SK-N-MC (cell line): ENCODE measurements around the gene SSTR4.
"Not testable (repeated sequence)": the region's sequence is repeated elsewhere in the genome, so short reads cannot be mapped to it uniquely, and the experiment has no call there.

Source experiments
- DNase-seq: peaks from one replicate; pipeline ENCODE4 v3.0.0-alpha.2; 2011; ENCODE audit warnings: low read depth, low spot score
- H3K27ac ChIP-seq: fragments of 200-600 bp; sonication (generic); 2 replicates; pipeline ENCODE4 v1.5.1; 2016; ENCODE audit warnings: mixed run types
- H3K36me3 ChIP-seq: fragments of 200-600 bp; sonication (generic); 2 replicates; pipeline ENCODE4 v1.6.1; 2017; ENCODE audit warnings: antibody characterized with exemption, low read length, mixed read lengths; ENCODE audit not compliant: insufficient read depth
- H3K4me3 ChIP-seq: fragments of 200-600 bp; sonication (generic); 2 replicates; pipeline ENCODE4 v1.5.1; 2016
- H3K9ac ChIP-seq: fragments of 200-600 bp; sonication (generic); 2 replicates; pipeline ENCODE4 v1.8.0; 2017; ENCODE audit warnings: mixed run types, mixed read lengths; ENCODE audit not compliant: insufficient read length
- H3K9me3 ChIP-seq: fragments of 200-600 bp; sonication (generic); 2 replicates; pipeline ENCODE4 v1.6.1; 2017; ENCODE audit warnings: low read depth, mild to moderate bottlenecking, antibody characterized with exemption, low read length, moderate library complexity, mixed read lengths
- EZH2 ChIP-seq: fragments of 200-600 bp; sonication (generic); IDR thresholded peaks from one replicate; pipeline ENCODE4 v1.6.1; 2017; ENCODE audit warnings: antibody characterized with exemption
- FOXP2 ChIP-seq: optimal IDR thresholded peaks from 2 replicates; pipeline ENCODE3; 2011; ENCODE audit warnings: mild to moderate bottlenecking, moderate library complexity; ENCODE audit not compliant: insufficient read depth; ENCODE audit errors: extremely low read length, control extremely low read depth
- POLR2AphosphoS5 ChIP-seq: IDR thresholded peaks from 2 replicates; pipeline ENCODE4 v1.6.1; 2012; ENCODE audit warnings: mild to moderate bottlenecking, low read depth, low read length, borderline replicate concordance

Gene SSTR4

DNA sequence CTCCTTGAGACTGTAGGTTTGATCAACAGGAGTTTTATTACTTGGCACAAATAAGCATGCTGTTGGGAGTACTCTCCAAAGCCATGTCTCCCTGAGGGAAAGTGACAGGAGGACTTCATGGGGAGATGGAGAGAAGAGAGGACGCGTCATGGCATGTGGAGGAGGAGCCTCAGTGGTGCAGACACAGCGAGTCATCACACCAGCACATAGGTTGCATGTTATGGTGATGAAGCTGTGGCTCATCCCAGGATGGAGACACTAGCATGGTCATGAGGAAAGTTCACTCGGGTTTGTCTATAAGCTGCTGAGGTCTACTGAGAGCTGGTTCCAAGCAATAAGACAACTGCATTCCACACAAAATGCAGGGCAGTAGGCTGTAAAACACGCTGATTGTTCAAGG is 13.2 kb upstream of the SSTR4 start:
- TF ChIP-seq EZH2 (no peak), POLR2AphosphoS5 (no peak), FOXP2 (no peak)
- Histone ChIP-seq H3K36me3 (no peaks in the 10 kb centered on the region), H3K27ac (no peak overlapping the region), H3K9ac (no peak overlapping the region), H3K4me3 (no peak overlapping the region), H3K9me3 (no peaks in the 10 kb centered on the region)
- DNase-seq = no peak

DNA sequence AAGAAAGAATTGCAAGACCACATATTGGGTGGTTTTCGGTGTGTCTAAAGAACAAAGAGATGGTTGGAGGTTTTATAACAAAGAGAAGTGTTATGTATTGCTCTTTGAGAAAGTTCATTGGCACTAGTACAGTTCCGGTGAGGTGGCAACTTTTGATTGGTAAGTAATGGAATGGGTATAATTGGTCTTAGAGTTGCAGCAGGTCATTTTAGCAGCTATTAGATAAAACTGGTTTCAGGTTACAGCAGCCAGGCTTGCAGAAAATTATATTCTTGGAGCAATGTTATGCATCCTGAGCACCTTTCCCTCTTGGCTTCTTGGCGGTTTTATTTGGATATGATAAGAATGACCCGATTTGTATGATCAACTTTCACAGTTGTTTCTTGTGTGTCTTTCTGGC is 12.3 kb upstream of the SSTR4 start:
- no peak overlapping the region for H3K27ac ChIP-seq
- H3K9me3 ChIP-seq = no peaks in the 10 kb centered on the region
- H3K36me3 ChIP-seq = no peaks in the 10 kb centered on the region
- H3K4me3 ChIP-seq = no peak overlapping the region
- no peak for DNase-seq
- H3K9ac ChIP-seq = no peak overlapping the region
- TF ChIP-seq POLR2AphosphoS5 (no peak), FOXP2 (no peak), EZH2 (no peak)

- no peak for DNase-seq
- no peak overlapping the region for H3K4me3 ChIP-seq
- H3K9me3 ChIP-seq = no peaks in the 10 kb centered on the region
- TF ChIP-seq FOXP2 (no peak), POLR2AphosphoS5 (no peak), EZH2 (no peak)
- H3K9ac ChIP-seq = no peak overlapping the region
- no peaks in the 10 kb centered on the region for H3K36me3 ChIP-seq
- H3K27ac ChIP-seq = no peak overlapping the region
These were observed 11.4 kb upstream of the SSTR4 start for GRCh38 chr20:23023621-23024177.

- no peak overlapping the region for H3K27ac ChIP-seq
- no peak for DNase-seq
- TF ChIP-seq EZH2 (no peak), FOXP2 (no peak), POLR2AphosphoS5 (no peak)
- H3K36me3 ChIP-seq = no peaks in the 10 kb centered on the region
- H3K4me3 ChIP-seq = no peak overlapping the region
- H3K9ac ChIP-seq = no peak overlapping the region
- no peaks in the 10 kb centered on the region for H3K9me3 ChIP-seq
These were observed 10.4 kb upstream of the SSTR4 start for GRCh38 chr20:23024701-23025100.

- H3K9ac ChIP-seq, DNase-seq, H3K27ac ChIP-seq, H3K4me3 ChIP-seq, H3K9me3 ChIP-seq, H3K36me3 ChIP-seq: not testable (repeated sequence)
These were observed 9.6 kb upstream of the SSTR4 start for GRCh38 chr20:23025503-23025902.

DNA sequence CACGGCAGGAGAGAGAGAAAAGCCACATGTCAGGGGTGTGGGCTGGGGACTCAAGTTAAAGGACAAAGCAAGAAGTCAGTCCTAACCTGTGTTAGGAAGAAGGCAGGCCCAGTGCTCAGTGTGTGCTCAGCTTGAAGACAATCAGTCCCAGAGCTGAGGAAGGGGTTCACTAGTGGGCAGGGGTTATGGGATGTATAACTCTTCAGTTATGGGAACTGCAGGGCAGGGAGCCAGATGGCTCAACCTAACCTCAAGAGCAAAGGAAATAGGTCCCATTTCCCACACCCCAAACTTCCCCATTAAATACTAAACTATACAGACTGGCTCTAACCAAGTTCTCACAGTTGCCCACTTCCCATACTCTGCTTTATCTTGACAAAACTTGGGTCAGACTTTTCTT is 7.4 kb upstream of the SSTR4 start:
- DNase-seq = no peak
- H3K4me3 ChIP-seq = no peak overlapping the region
- no peak overlapping the region for H3K9ac ChIP-seq
- H3K9me3 ChIP-seq = no peaks in the 10 kb centered on the region
- H3K36me3 ChIP-seq = no peaks in the 10 kb centered on the region
- TF ChIP-seq POLR2AphosphoS5 (no peak), FOXP2 (no peak), EZH2 (no peak)
- H3K27ac ChIP-seq = no peak overlapping the region

DNA sequence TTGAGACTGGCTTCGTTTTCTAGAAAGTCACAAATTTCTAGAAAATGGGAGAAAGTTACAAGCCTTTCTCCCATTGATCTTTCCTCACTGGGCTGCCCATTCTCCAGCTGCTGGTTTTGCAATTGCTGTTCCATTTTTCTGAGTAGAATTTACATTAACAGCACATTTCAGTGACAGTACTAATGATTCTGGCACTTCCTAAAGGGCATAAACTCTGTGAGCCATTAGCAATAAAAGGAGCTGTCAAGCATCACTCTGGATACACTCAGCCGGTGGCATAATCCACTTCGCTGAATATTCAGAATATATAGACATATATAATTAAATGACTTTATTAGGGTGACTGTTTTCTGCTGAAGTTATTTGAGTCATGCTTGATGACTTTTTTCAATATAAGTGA is 6.7 kb upstream of the SSTR4 start:
- no peak overlapping the region for H3K9ac ChIP-seq

DNA sequence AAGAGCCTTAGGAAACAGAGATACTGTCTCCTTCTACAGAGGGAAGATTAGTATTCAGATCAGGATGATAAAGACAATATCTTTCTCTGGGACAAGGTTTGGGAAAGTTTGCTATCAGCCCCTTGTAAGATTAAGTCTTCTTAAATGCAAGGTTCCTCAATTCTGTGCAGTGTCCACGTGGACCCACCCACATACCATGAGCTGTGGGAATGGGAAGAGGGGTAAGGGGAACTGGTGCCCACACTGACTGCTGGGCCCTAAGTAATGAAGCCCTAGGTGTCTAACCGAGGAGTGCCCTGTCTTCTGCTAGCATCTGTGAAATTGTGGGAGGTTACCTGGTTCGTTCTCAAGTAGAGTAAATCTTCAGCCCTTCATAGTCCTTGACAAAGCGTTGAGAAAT is 5.8 kb upstream of the SSTR4 start:
- H3K4me3 ChIP-seq = no peak overlapping the region
- no peak for DNase-seq
- no peaks in the 10 kb centered on the region for H3K36me3 ChIP-seq
- no peaks in the 10 kb centered on the region for H3K9me3 ChIP-seq
- no peak for TF ChIP-seq FOXP2
- TF ChIP-seq POLR2AphosphoS5 = no peak
- TF ChIP-seq EZH2 = no peak
- no peak overlapping the region for H3K27ac ChIP-seq
- no peak overlapping the region for H3K9ac ChIP-seq

More for the DNA sequence above, 6.7 kb upstream of the SSTR4 start:
- TF ChIP-seq FOXP2 = no peak
- TF ChIP-seq POLR2AphosphoS5 = no peak
- TF ChIP-seq EZH2 = no peak
- H3K9me3 ChIP-seq = no peaks in the 10 kb centered on the region
- H3K4me3 ChIP-seq = no peak overlapping the region
- no peak overlapping the region for H3K27ac ChIP-seq
- DNase-seq = no peak
- no peaks in the 10 kb centered on the region for H3K36me3 ChIP-seq

DNA sequence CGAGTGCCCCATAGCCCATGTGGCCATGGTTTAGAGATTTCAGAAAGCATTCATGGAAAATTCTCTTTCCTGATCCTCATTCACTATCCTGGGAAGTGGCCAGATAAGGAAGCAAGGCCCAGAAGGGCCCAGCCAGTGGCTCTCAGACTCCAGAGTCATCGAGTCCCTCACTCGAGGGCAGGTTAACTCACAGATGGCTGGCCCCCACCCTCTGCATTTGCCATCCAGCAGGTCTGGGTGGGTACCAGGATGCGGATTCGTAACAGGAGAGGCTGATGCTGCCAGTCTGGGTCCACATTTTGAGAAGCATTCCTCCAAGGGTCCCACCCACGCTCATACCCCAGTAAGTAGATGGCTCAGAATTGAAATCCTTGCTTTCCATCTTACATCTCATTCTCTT is 3.8 kb upstream of the SSTR4 start:
- Histone ChIP-seq H3K27ac (no peak overlapping the region), H3K9ac (no peak overlapping the region), H3K9me3 (no peaks in the 10 kb centered on the region), H3K36me3 (no peaks in the 10 kb centered on the region), H3K4me3 (no peak overlapping the region)
- DNase-seq = no peak
- TF ChIP-seq EZH2 (no peak), POLR2AphosphoS5 (no peak), FOXP2 (no peak)
